Caco-2 (cell line): ENCODE data around the gene RBM39. TPM values are rescaled to one million over a fixed set of nuclear protein-coding genes. Genes with fewer than 3 reads are reported as not detected.

Experiments
- BruUV-seq: library from RNA; stranded (reverse); fragments of 400-500 nt; replicated peaks from 2 replicates; lab custom pipeline; 2021; lab: Mats Ljungman, UMichigan
- CTCF ChIA-PET: fragments of 300-600 bp; sonication (Branson Sonifier 250); formaldehyde crosslinking; loops from one replicate; lab custom pipeline; 2022; ENCODE audit warnings: antibody characterized with exemption; lab: Charles Lee
- POLR2A ChIA-PET: fragments of 300-600 bp; sonication (Branson Sonifier 250); formaldehyde crosslinking; loops from one replicate; lab custom pipeline; 2022; ENCODE audit warnings: antibody characterized with exemption; lab: Charles Lee
- DNase-seq, 2 experiments: peaks; one replicate each; pipeline versions ENCODE4 v3.0.0 to v3.0.0-alpha.2; 2020 to 2022
- H3K27me3 ChIP-seq: replicated peaks from 2 replicates; pipeline ENCODE4 v1.6.0; 2011; ENCODE audit warnings: low read length; ENCODE audit not compliant: control insufficient read depth, insufficient read depth
- H3K36me3 ChIP-seq: 2 replicates; pipeline ENCODE4 v1.5.1; 2011; ENCODE audit warnings: low read length; ENCODE audit not compliant: control insufficient read depth, insufficient read depth
- H3K4me1 ChIP-seq: fragments of 250-450 bp; sonication (Bioruptor Pico); 2 replicates; pipeline ENCODE4 v1.5.1; 2020; ENCODE audit warnings: mild to moderate bottlenecking
- H3K4me3 ChIP-seq: 2 replicates; pipeline ENCODE4 v1.5.1; 2011; ENCODE audit warnings: low read depth, mild to moderate bottlenecking, control low read depth, low read length
- H3K9me3 ChIP-seq: fragments of 250-450 bp; sonication (Bioruptor Pico); 2 replicates; pipeline ENCODE4 v1.5.1; 2020; ENCODE audit warnings: mild to moderate bottlenecking, moderate library complexity
- H3K27ac Mint-ChIP-seq: one replicate; pipeline ENCODE4 v1.8.0; 2022; ENCODE audit warnings: mixed read lengths; ENCODE audit not compliant: unreplicated experiment
- H3K27me3 Mint-ChIP-seq: one replicate; pipeline ENCODE4 v1.8.0; 2022; ENCODE audit warnings: mixed read lengths; ENCODE audit not compliant: insufficient read depth, unreplicated experiment
- H3K36me3 Mint-ChIP-seq: one replicate; pipeline ENCODE4 v1.8.0; 2022; ENCODE audit warnings: mild to moderate bottlenecking, mixed read lengths; ENCODE audit not compliant: insufficient read depth, unreplicated experiment
- H3K4me1 Mint-ChIP-seq: one replicate; pipeline ENCODE4 v1.8.0; 2022; ENCODE audit warnings: low read depth, mixed read lengths; ENCODE audit not compliant: unreplicated experiment
- H3K4me3 Mint-ChIP-seq: one replicate; pipeline ENCODE4 v1.8.0; 2022; ENCODE audit warnings: mild to moderate bottlenecking, moderate library complexity, mixed read lengths; ENCODE audit not compliant: unreplicated experiment
- H3K9me3 Mint-ChIP-seq: one replicate; pipeline ENCODE4 v1.8.0; 2022; ENCODE audit warnings: mixed read lengths; ENCODE audit not compliant: unreplicated experiment
- CTCF ChIP-seq, 2 experiments: fragments of 200-600 bp in 1 of 2; IDR thresholded peaks; 1 replicate in 1 of 2; 2 replicates in 1 of 2; pipeline versions ENCODE4 v1.5.1 to v1.8.0; 2011 to 2022; ENCODE audit warnings: antibody characterized with exemption in 1 of 2, control low read depth in 1 of 2, inconsistent platforms in 1 of 2, low read depth in 1 of 2, low read length in 1 of 2, mild to moderate bottlenecking in 1 of 2, moderate library complexity in 1 of 2; ENCODE audit not compliant: insufficient read depth in 1 of 2, severe bottlenecking in 1 of 2, unreplicated experiment in 1 of 2
- intact Hi-C: fragments of 100-400 bp; cut with micrococcal nuclease; formaldehyde crosslinking; loops from one replicate; pipeline ENCODE4 v1.10.0; 2022; ENCODE audit not compliant: unreplicated experiment
- total RNA-seq: library from RNA; stranded (reverse); gene quantifications from 2 replicates; pipeline ENCODE4 v1.2.3, GENCODE V29; 2022

Gene RBM39
- total RNA-seq, 1 experiment from 2014 or later = 750 TPM

- H3K27me3 ChIP-seq = no peaks in the 10 kb centered on the region
- peaks cover 22% of the 10 kb centered on the region for H3K4me1 ChIP-seq
- TF ChIP-seq CTCF (IDR thresholded peaks at IDR 0.05; ENCODE audit: insufficient read depth in 1 of 2, low read depth in 1 of 2, low read length in 1 of 2, severe bottlenecking in 1 of 2, unreplicated experiment in 1 of 2) = no peak
- peaks cover 26% of the 10 kb centered on the region for H3K4me1 Mint-ChIP-seq
- no peaks in the 10 kb centered on the region for H3K9me3 Mint-ChIP-seq
- ChIA-PET POLR2A (interaction anchor here (0.6 to 2.6 kb wide), 7 partner anchors 34 to 721 kb away, joined by 3 to 46 read pairs (median 8); partner anchors contain the start of genes CPNE1, RBM12, RBM39 and SPAG4), CTCF (interaction anchor here (0.6 to 2.0 kb wide), 6 partner anchors 41 to 249 kb away, joined by 3 to 8 read pairs (median 3); no protein-coding TSS in a partner anchor)
- no peaks in the 10 kb centered on the region for H3K27me3 Mint-ChIP-seq
- no peaks in the 10 kb centered on the region for H3K9me3 ChIP-seq
- DNase-seq = peak; percentile 50 to 63
- peaks cover 3% of the 10 kb centered on the region; the same call in 1 of the 2 replicates for H3K36me3 ChIP-seq
- BruUV-seq = TSS peak; percentile 9
- H3K4me3 ChIP-seq = peak overlapping the region; percentile 93
- peak overlapping the region; percentile 85 for H3K27ac Mint-ChIP-seq
- peak overlapping the region; percentile 91 for H3K4me3 Mint-ChIP-seq
- H3K36me3 Mint-ChIP-seq = peaks cover 68% of the 10 kb centered on the region
- intact Hi-C loops = loop anchor here (1.0 to 5.0 kb wide), 6 partner anchors 34 to 236 kb away; partner anchors contain the start of genes CPNE1 and RBM12
Observed at GRCh38 chr20:35698298-35699126, 43.5 kb downstream of the RBM39 start.

- intact Hi-C loops = loop anchor here (1.0 to 5.0 kb wide), 4 partner anchors 33 to 235 kb away; partner anchors contain the start of genes CPNE1 and RBM12
- ChIA-PET POLR2A (interaction anchor here (0.6 kb wide), 2 partner anchors 32 to 44 kb away, joined by 3 to 4 read pairs; partner anchors contain the start of gene RBM39), CTCF (interaction anchor here (0.6 to 0.9 kb wide), 2 partner anchors 186 to 317 kb away, joined by 3 read pairs; no protein-coding TSS in a partner anchor)
- Histone ChIP-seq H3K9me3 (no peaks in the 10 kb centered on the region), H3K36me3 (peaks cover 2% of the 10 kb centered on the region; the same call in 1 of the 2 replicates), H3K27me3 (no peaks in the 10 kb centered on the region), H3K4me3 (peak overlapping the region; percentile 93), H3K4me1 (peaks cover 22% of the 10 kb centered on the region)
- Mint-ChIP-seq H3K9me3 (no peaks in the 10 kb centered on the region), H3K4me3 (peak overlapping the region; percentile 91), H3K4me1 (peaks cover 25% of the 10 kb centered on the region), H3K27me3 (no peaks in the 10 kb centered on the region), H3K36me3 (peaks cover 66% of the 10 kb centered on the region), H3K27ac (peak overlapping the region; percentile 85)
- no TSS peak for BruUV-seq
- DNase-seq = peak in 1 of 2 experiments; percentile 38
- no peak for TF ChIP-seq CTCF (IDR thresholded peaks at IDR 0.05; ENCODE audit: insufficient read depth in 1 of 2, low read depth in 1 of 2, low read length in 1 of 2, severe bottlenecking in 1 of 2, unreplicated experiment in 1 of 2)
Observed at GRCh38 chr20:35697696-35698297, 44.3 kb downstream of the RBM39 start.

- H3K9me3 Mint-ChIP-seq = no peaks in the 10 kb centered on the region
- ChIA-PET POLR2A (no interaction called here), CTCF (interaction anchor here (0.9 to 1.0 kb wide), 2 partner anchors 77 to 95 kb away, joined by 3 to 4 read pairs; no protein-coding TSS in a partner anchor)
- no peak overlapping the region for H3K4me3 ChIP-seq
- no peaks in the 10 kb centered on the region for H3K27me3 Mint-ChIP-seq
- H3K4me3 Mint-ChIP-seq = no peak overlapping the region
- H3K4me1 Mint-ChIP-seq = peaks cover 24% of the 10 kb centered on the region
- no peaks in the 10 kb centered on the region for H3K27me3 ChIP-seq
- H3K9me3 ChIP-seq = no peaks in the 10 kb centered on the region
- TF ChIP-seq CTCF (IDR thresholded peaks at IDR 0.05; ENCODE audit: insufficient read depth in 1 of 2, low read depth in 1 of 2, low read length in 1 of 2, severe bottlenecking in 1 of 2, unreplicated experiment in 1 of 2) = no peak
- no peak overlapping the region for H3K27ac Mint-ChIP-seq
- H3K36me3 Mint-ChIP-seq = peaks cover 60% of the 10 kb centered on the region
- no TSS peak for BruUV-seq
- intact Hi-C loops = loop anchor here (5.0 kb wide), 1 partner anchor 234 kb away; no protein-coding TSS in a partner anchor
- H3K36me3 ChIP-seq = peaks cover 2% of the 10 kb centered on the region; the same call in 1 of the 2 replicates
- peaks cover 22% of the 10 kb centered on the region for H3K4me1 ChIP-seq
- no peak for DNase-seq
Observed at GRCh38 chr20:35695978-35696377, 46.1 kb downstream of the RBM39 start.
